HG03378 (cell line): ENCODE data around the gene JAG2.

Source experiments
- ATAC-seq: cut with Tn5 transposase; IDR thresholded peaks from one replicate; pipeline ENCODE4 v1.9.1; 2021; ENCODE audit warnings: mild to moderate bottlenecking, moderate library complexity; ENCODE audit not compliant: unreplicated experiment

JAG2 gene

GRCh38 chr14:105182296-105183020, 13.9 kb upstream of the JAG2 start:
- no peak for ATAC-seq

GRCh38 chr14:105181549-105182295, 13.1 kb upstream of the JAG2 start:
- ATAC-seq: no peak

- no peak for ATAC-seq
Measured at GRCh38 chr14:105180592-105181548, 12.3 kb upstream of the JAG2 start, which contains the start of gene NUDT14. Gene NUDT14 (minus strand): TSS chr14:105181312. CDS start chr14:105181209, 103 bp downstream.

- no peak for ATAC-seq
Measured at GRCh38 chr14:105179191-105179590, 10.6 kb upstream of the JAG2 start.

DNA sequence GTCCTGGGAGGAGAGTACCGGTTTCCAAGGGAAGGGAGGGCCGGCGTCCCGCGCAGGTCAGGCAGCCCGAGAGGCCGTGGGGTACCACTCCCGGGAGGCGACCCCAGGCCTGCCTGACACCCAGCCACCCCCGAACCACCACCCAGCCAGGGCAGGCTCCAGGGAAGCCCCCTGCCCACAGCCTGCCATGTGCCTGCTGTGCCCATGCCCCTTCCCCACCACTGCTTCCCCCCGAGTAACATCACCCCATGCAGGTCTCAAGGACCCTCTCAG, 10.2 kb upstream of the JAG2 start:
- ATAC-seq: no peak

GRCh38 chr14:105178069-105178867, 9.7 kb upstream of the JAG2 start:
- ATAC-seq: no peak

DNA sequence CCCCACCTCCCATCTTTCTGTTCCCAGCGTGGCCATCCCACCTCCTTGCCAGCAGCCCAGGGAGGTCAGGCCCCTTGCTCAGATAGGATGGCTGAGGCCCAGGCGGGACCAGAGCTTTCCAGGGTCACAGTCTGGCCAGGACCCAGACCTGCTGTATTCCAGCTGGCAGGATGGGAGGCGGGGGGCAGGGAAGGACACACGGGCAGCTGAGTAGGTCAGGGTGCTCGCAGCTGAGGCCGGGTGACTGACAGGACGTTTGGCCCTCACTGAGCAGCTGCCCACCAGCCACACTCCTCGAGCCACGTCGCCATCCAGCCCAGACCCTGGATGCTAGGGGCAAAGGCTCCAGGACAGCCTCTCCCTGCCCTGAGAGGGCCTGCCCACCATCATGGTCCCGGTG, 8.5 kb upstream of the JAG2 start:
- no peak for ATAC-seq

- no peak for ATAC-seq
Measured at GRCh38 chr14:105176513-105176912, 7.9 kb upstream of the JAG2 start.

DNA sequence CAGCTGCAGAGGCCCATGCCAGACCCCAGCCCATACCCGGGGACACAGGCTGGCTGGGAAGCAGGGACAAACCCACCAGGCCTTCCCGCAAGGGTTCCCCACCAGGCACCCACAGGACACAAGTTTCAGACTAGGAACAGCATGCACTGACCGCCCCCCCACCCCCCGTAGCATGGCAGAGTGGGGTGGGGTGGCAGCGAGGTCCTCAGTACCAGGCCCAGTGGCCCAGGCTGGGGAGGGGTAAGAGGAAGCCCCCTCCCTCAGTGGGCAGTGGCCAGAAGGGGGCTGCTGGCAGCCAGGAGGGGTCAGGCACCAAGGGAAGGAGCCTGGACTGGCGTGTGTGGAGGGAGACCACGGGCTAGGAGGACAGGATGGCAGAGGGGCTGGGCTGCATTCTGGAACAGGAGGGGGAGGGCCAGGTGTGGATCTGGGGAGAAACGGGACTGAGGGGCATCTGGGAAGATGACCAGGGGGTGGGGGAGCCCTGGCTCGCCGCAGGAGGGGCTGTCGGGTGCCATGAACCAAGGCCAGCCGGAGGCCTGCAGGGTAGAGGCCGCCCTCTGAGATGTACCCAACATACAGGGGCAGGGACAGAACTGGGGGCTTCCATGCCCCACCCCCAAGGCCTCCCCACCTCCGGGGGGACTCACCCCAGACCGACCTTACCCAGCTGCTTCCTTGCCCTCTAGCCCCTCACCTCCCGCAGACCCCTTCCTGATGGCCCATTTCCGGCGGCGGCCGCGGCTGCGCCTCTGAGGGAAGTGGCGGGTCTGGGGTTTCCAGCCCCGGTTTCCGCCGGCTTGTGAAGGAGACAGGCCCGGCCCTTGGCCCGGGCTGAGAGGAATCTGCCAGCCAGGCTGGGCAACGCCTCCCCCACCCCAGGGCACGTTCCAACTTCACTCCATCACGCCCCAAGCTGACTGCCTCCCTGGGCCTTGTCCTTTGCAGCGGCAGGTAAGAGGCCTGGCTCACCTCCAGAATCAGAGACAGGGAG, 5.6 kb upstream of the JAG2 start:
- ATAC-seq: no peak

DNA sequence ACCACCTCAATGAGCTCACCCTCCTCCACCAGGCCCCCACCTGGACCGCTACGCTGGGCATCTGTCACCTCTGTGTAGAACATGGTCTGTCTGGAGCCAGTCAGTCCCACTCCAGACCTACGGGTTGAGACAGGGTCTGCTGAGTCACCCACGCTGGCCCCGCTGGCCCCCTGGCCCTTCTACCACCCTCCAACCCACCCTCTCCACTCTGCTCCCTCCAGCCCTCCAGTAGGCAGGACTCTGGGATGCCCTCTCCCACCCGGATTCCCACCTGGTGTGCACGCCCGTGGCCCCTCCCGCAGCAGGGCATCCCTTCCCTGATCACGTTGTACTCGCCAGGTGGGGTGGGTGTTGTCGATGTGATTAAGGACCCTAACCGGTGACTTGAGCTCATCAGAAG, 4.6 kb upstream of the JAG2 start:
- ATAC-seq: no peak

GRCh38 chr14:105172476-105172875, 3.9 kb upstream of the JAG2 start:
- no peak for ATAC-seq

- no peak for ATAC-seq
Measured at GRCh38 chr14:105171004-105171673, 2.6 kb upstream of the JAG2 start.

GRCh38 chr14:105169776-105170655, 1.4 kb upstream of the JAG2 start:
- no peak for ATAC-seq

GRCh38 chr14:105168979-105169507, 467 bp upstream of the JAG2 start:
- no peak for ATAC-seq

DNA sequence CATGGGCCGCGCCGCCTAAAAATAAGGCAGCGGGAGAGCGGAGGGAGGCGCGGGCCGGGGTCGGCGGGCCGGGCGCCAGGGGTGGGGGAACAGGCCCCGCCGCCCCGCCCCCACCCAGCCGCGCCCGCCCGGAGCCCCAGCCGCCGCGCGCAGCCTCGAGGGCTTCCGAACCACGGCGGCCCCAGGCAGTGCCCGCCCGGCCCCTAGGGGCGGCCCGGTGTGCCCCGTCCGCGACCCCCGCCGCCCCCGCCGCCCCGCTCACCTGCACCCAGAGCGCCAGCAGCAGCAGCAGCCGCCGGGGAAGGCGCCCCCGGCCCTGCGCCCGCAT, 519 bp downstream of the JAG2 start:
- no peak for ATAC-seq

- ATAC-seq: no peak
Measured at GRCh38 chr14:105167303-105168092, 1.1 kb downstream of the JAG2 start.
